Measurements from ENCODE around the gene CHRNB4. TPM values are rescaled to one million over a fixed set of nuclear protein-coding genes. Genes with fewer than 3 reads are reported as not detected.

The CHRNB4 gene
- total and polyA plus RNA-seq, 10 donors = 0.07 to 1.1 (median 0.26) TPM

- intact Hi-C loops (cut with DNase I; ENCODE audit: low total_unique reads) = no loop called here
- Histone ChIP-seq H3K4me1 (peaks cover 0 to under 1% (median 0%) of the 10 kb centered on the region in 6 donors), H3K4me3 (no peak overlapping the region), H3K36me3 (no peaks in the 10 kb centered on the region), H3K9me3 (no peaks in the 10 kb centered on the region), H3K27me3 (replicated peaks in 1 of 7) (no peaks in the 10 kb centered on the region), H3K27ac (no peak overlapping the region)
- 77 to 85% (median 83%) methylated on average over 6 of the region's 6 CpGs for WGBS, 5 donors
- no peak for TF ChIP-seq POLR2A (IDR thresholded peaks at IDR 0.05)
- TF ChIP-seq POLR2AphosphoS5 (IDR thresholded peaks at IDR 0.05) = no peak
- TF ChIP-seq CTCF (IDR thresholded peaks at IDR 0.05 in 8 of 11, conservative IDR thresholded peaks at IDR 0.05 in 3 of 11) = no peak
- DNase-seq = no peak
Measured at GRCh38 chr15:78666010-78666409, 25.0 kb upstream of the CHRNB4 start.

GRCh38 chr15:78663703-78664102 is 22.7 kb upstream of the CHRNB4 start:
- 38 to 55% (median 50%) methylated on average over 1 of the region's 1 CpG for WGBS, 5 donors
- TF ChIP-seq CTCF (IDR thresholded peaks at IDR 0.05 in 8 of 11, conservative IDR thresholded peaks at IDR 0.05 in 3 of 11) (no peak), POLR2AphosphoS5 (IDR thresholded peaks at IDR 0.05) (no peak), POLR2A (IDR thresholded peaks at IDR 0.05) (no peak)

DNA sequence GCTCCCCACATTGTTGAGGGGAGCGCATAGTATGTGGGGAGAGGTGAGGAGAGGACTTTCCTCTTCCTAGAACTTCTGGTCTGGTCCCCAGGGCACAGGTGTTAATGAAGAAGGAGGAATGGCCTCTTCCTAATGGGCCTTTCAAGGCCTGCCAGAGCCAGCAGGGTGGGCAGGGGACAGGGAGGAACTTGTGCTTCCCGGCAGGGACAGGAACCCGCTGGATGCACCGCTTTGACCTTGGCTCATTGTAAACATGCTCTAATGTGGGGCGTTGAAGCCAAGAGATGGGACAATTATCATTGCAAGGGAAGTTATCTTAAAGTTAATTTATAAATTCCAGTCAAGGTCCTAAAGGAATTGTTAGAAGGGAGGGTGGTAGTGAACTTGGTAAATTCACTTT is 21.0 kb upstream of the CHRNB4 start:
- Histone ChIP-seq H3K9me3 (no peaks in the 10 kb centered on the region), H3K27ac (no peak overlapping the region), H3K36me3 (no peaks in the 10 kb centered on the region), H3K4me1 (peaks cover 0 to 6% (median 0%) of the 10 kb centered on the region in 6 donors), H3K27me3 (replicated peaks in 1 of 7) (no peaks in the 10 kb centered on the region), H3K4me3 (no peak overlapping the region)
- peak; percentile 70 for DNase-seq
- TF ChIP-seq POLR2AphosphoS5 (IDR thresholded peaks at IDR 0.05) (peak in 2 of 3 donors; percentile 7 to 51), POLR2A (IDR thresholded peaks at IDR 0.05) (no peak), CTCF (IDR thresholded peaks at IDR 0.05 in 8 of 11, conservative IDR thresholded peaks at IDR 0.05 in 3 of 11) (no peak)
- intact Hi-C loops (cut with DNase I; ENCODE audit: low total_unique reads) = no loop called here
- whole genome bisulfite sequencing, 5 donors = 70 to 80% (median 77%) methylated on average over 5 of the region's 5 CpGs

More at GRCh38 chr15:78663703-78664102, 22.7 kb upstream of the CHRNB4 start:
- Histone ChIP-seq H3K27ac (no peak overlapping the region), H3K27me3 (replicated peaks in 1 of 7) (no peaks in the 10 kb centered on the region), H3K4me3 (no peak overlapping the region), H3K9me3 (no peaks in the 10 kb centered on the region), H3K4me1 (peaks cover 0 to under 1% (median 0%) of the 10 kb centered on the region in 6 donors), H3K36me3 (no peaks in the 10 kb centered on the region)
- DNase-seq = no peak
- intact Hi-C loops (cut with DNase I; ENCODE audit: low total_unique reads) = no loop called here

GRCh38 chr15:78661001-78661400 is 20.0 kb upstream of the CHRNB4 start:
- Histone ChIP-seq H3K27me3 (replicated peaks in 1 of 7) (no peaks in the 10 kb centered on the region), H3K4me3 (no peak overlapping the region), H3K4me1 (peaks cover 0 to 6% (median 0%) of the 10 kb centered on the region in 6 donors), H3K27ac (no peak overlapping the region), H3K36me3 (no peaks in the 10 kb centered on the region), H3K9me3 (no peaks in the 10 kb centered on the region)
- TF ChIP-seq POLR2A (IDR thresholded peaks at IDR 0.05) = no peak
- no peak for TF ChIP-seq POLR2AphosphoS5 (IDR thresholded peaks at IDR 0.05)
- TF ChIP-seq CTCF (IDR thresholded peaks at IDR 0.05 in 8 of 11, conservative IDR thresholded peaks at IDR 0.05 in 3 of 11) = no peak
- peak; percentile 41 for DNase-seq
- WGBS, 5 donors = 89 to 98% (median 96%) methylated on average over 16 to 19 of the region's 19 CpGs
- intact Hi-C loops (cut with DNase I; ENCODE audit: low total_unique reads) = no loop called here

Data from spleen (tissue), 11 donors.